SK-N-SH (cell line): Measurements from ENCODE around the gene MIOS.

Experiments used
- RAD21 ChIP-seq: IDR thresholded peaks from 2 replicates; pipeline ENCODE4 v1.6.1; 2012; ENCODE audit warnings: mild to moderate bottlenecking, low read length
- TF ChIP-seq, protein P1 (sequence below): IDR thresholded peaks from 2 replicates; pipeline ENCODE4 v1.4.0; 2012; ENCODE audit warnings: low read depth
- TF ChIP-seq, protein P2 (sequence below): fragments of 200-600 bp; sonication (generic); IDR thresholded peaks from 2 replicates; pipeline ENCODE4 v1.6.1; 2017; ENCODE audit warnings: antibody characterized with exemption, mild to moderate bottlenecking, moderate library complexity

DNA sequence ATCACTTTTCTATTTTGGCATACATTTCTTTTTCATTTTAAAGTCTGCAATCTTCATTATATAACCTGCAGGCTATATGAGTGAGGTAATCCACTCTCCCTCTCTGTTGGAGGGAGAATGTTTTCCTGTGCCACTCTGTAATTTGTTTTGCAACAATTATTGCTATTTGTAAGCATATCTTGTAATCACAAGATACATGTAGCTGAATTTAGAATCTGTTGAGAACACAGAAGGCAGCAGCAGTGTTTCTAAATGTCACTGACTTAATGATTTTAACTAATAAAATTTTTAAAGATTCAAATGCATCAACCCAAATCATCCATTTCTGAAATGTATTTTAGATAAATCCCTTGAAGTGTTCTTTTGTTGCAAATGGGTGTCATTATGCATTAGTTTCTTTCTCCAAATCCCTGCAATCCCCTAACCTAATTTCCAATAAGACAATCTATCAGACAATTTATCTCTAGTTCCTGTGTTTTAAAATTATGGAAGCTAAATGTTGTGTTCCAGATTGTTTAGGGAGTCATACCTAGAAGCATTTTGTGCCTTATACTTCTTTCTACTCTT is 54.0 kb downstream of the MIOS start:
- TF ChIP-seq, protein P1, sequence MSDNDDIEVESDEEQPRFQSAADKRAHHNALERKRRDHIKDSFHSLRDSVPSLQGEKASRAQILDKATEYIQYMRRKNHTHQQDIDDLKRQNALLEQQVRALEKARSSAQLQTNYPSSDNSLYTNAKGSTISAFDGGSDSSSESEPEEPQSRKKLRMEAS = no peak
- TF ChIP-seq, protein P2, sequence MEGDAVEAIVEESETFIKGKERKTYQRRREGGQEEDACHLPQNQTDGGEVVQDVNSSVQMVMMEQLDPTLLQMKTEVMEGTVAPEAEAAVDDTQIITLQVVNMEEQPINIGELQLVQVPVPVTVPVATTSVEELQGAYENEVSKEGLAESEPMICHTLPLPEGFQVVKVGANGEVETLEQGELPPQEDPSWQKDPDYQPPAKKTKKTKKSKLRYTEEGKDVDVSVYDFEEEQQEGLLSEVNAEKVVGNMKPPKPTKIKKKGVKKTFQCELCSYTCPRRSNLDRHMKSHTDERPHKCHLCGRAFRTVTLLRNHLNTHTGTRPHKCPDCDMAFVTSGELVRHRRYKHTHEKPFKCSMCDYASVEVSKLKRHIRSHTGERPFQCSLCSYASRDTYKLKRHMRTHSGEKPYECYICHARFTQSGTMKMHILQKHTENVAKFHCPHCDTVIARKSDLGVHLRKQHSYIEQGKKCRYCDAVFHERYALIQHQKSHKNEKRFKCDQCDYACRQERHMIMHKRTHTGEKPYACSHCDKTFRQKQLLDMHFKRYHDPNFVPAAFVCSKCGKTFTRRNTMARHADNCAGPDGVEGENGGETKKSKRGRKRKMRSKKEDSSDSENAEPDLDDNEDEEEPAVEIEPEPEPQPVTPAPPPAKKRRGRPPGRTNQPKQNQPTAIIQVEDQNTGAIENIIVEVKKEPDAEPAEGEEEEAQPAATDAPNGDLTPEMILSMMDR = no peak
- peak; percentile 23 for TF ChIP-seq RAD21
